ENCODE results near the gene PHF13.
A peak's percentile ranks its signal among the peaks of the same experiment; 100 is the strongest.
"Not testable (repeated sequence)": the region's sequence is repeated elsewhere in the genome, so short reads cannot be mapped to it uniquely, and the experiment has no call there.

The PHF13 gene

DNA sequence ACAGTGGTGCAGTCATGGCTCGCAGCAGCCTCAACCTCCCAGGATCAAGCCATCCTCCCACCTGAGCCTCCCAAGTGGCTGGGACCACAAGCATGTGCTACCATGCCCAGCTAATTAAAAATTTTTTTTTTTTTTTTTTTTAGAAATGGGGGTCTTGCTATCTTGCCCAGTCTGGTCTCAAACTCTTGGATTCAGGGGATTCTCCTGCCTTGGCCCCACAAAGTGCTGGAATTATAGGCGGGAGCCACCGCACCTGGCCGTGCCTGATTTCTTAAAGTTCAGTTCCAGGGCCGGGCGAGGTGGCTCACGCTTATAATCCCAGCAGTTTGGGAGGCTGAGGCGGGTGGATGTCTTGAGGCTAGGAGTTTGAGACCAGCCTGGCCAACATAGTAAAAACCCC is 17.5 kb downstream of the PHF13 start:
- DNase-seq (ENCODE audit: low spot score): no peak

DNA sequence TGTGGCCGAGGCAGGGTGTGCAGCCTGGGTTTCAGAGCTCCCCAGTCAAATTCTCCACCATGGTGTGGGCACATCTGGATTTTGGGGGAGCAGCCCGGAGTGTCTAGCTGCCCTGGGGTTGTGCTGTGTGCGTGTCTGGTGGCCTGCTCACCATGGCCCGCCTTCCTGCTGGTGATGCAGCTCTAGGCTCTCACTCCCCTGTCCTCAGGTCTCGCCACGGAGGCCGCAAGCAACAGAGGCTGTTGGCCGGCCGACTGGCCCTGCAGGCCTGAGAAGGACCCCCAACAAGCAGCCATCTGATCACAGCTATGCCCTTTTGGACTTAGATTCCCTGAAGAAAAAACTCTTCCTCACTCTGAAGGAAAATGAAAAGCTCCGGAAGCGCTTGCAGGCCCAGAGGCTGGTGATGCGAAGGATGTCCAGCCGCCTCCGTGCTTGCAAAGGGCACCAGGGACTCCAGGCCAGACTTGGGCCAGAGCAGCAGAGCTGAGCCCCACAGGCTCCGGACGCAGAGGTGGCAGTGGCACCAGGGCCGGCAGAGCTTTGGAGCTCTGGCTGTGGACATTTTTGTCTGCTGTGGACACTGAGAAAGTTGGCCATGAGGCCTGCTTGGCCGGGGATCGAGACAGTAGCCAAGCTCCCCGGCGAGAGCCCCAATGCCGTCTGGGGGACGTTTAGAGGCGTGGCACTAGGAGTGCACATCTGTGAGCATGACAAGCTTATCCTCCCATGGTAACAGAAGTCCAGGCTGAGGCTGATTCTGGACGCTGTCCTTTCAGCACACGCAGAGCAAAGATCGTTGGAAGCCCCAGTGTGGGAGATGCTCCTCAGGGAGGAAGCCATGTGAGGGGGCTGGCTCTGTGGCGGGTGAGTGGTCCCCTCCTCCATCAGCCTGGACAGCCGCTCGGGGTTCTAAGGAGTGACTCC is 19.3 kb downstream of the PHF13 start:
- DNase-seq (ENCODE audit: low spot score): no peak

DNA sequence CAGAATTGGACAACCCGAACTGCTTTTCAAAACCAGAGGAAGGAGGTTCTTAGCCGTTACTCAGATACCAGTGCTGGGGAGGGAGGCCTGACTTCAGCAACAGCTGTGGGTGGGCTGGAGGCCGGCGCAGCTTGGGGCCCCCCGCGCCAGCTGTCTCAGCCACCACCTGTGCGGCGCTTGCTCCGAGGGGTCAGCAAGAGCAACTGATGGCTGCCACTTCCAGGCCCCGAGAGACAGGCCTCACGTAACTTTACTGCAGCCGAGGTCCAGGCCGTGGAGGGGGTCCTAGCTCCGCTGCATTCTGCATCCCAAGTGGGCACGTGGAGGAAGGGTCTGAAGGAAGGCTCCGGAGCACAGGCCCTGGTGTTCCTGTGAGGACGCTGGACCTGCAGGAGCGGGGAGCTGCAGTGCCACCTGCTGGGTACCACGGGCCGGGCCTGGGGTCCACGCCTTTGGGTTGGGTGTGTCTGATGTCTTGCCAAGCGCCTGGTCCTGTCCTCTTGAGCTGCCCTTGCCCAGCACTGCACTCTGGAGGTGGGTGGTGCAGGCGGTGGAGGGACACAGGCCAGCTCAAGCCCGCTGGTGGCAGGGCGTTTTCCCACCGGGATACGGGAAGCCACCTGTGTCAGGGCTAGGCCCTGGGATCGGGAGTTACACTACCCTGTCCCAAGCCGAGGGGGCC is 21.0 kb downstream of the PHF13 start:
- no peak for DNase-seq (ENCODE audit: low spot score)

DNA sequence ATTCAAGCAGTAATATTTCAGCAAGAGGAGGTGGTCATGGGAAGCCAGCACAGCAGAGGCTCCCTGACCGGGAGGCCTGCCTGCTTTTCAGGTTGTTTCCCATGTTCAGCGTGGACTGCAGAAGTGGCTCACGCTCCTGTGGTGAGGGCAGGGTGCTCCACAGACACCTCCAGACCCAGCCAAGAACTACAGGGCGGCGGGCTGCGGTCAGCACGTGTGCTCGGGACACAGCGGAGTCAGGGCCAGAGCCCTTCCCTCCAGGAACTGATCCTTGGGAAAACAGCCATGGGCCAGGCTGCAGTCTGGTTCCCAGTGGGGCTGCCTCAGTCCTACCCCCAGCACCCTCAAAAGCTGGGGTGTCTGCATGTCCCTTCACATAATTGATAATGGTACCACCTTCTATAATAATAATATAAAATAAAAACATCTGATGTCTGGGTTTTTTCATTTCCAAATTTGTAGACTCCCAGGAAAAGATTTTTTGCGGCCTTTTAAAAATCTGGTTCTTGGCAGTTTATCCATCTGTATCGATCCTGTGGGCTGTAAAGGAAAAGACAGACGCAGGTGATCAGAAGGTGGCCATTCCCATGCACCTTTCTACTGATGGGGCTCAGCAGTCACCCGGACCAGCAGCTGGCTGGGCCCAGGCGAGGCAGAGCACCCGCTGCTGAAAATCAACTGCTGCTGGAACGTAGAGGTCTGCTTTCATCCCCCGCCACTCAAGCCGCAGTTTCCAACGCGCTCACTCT is 21.8 kb downstream of the PHF13 start:
- no peak for DNase-seq (ENCODE audit: low spot score)

DNA sequence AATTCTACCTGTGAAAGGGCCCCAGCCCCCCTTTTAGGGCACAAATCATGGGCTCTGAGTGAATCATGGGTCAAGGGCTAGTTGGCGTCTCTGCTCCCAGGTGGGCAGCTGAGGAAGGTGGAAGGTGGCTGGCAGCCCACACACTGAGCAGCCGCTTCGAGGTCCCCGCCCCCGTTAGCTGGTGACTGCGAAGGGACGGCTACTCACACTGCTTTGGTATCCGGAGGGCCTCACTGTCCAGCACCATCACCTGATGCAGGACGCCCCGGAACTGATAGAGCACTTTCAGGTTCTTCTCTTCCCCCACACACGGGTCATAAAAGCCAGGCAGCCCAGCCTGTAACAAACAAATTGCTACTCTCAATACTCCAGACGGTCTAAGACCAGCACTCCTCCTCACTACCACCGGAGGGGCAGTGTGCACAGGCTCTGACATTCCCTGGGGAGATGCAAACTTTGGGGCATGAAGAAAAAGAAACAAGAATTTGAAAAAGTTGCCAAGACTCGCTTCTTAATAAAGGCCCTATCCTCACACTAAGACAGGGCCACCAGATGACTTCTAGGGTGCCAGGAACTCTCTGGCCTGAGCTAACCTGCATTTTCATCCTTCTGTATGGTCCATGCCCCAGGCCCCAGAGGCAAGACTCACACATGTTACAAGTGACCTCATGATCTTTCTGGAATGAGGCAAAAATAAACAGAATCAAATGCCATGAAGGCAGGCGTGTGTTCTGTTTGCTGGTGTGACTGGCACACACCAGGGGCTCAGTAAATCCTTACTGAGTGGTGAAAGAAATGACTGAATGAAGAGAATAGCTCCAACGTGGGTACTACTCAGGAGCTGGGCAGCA is 22.6 kb downstream of the PHF13 start:
- no peak for DNase-seq (ENCODE audit: low spot score)

DNA sequence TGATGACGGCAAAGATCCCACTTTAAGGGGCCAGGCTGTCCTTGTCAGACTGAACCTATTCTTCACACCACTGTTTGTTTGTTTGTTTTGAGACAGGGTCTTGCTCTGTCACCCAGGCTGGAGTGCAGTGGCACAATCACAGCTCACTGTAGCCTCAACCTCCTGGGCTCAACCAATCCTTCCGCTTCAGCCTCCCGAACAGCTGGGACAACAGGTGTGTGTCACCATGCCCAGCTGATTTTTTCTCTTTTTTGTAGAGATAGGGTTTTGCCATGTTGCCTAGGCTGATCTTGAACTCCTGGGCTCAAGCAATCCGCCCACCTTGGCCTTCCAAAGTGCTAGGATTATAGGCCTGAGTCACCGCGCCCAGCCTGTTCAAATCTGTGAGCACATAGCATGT is 23.2 kb downstream of the PHF13 start:
- DNase-seq (ENCODE audit: low spot score): not testable (repeated sequence)

DNA sequence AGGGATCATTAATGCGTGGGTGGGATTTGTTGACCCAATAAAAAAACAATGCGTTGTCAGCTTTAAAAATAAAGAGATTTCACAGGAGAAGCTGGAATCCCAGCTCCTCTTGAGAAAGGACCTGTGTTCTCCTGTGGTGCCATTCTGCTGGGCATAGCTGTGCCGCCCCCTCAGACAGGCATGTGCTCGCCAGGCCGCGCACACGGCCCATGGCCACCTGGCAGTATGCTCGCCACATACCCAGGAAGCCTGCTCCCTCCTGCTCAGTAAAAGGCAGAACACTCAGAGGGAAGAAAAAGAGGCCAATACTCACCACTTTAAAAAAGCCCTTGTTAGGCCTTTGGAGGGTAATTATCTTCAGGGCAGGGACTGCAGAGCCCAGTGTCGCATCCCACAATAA is 24.2 kb downstream of the PHF13 start:
- DNase-seq (ENCODE audit: low spot score): no peak

DNA sequence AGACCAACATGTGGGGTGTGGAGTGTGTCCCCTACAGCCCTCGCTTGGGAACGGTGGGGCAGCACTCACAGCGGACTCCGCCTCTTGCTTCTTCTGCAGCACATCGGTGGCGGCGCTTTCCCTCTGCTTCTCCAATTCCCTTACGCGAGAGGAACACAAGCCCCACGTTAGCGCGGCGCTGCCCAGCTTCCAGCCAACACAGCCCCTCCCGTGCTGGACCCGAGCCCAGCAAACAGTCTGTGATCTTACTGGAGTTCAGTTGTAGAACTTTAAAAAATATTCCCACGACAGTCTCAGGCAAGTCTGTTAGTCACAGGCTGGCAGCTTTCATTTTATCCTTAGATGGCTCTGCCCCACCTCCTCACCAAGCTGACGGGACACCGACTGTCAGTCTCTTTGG is 24.7 kb downstream of the PHF13 start:
- DNase-seq (ENCODE audit: low spot score): no peak

DNA sequence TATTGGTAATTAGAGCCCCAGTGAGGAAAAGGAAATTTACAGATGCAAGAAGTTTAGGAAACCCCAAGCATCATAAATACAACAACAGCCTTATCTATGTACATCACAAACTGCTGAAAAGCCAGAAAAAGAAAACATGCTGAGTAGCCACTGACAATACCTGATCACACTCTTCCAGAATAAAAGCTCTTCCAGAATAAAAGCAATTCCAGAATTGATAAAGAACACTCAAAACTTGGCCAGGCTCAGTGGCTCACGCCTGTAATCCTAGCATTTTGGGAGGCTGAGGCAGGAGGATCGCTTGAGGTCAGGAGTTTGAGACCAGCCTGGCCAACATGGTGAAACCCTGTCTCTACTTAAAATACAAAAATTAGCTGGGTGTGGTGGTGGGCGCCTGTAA is 27.3 kb downstream of the PHF13 start:
- DNase-seq (ENCODE audit: low spot score): not testable (repeated sequence)

DNA sequence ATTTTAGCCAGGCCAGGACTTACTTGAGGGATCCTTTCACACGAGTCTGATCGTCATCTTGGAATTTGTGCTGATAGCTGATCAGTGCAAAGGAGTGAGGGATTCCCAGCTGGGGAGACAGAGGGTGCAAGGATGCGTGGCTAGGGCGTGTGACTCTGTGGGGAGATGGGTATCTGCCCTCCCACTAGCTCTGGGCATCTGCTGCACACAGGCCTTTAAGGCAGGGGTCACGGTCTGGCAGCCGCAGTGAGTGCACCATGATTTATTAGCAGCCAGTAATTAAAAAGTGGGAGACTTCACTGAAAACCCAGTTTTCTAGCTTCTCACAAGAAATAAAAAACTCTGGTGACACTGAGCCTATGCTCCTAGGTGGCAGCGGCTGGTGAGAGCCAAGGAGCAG is 31.5 kb downstream of the PHF13 start:
- no peak for DNase-seq (ENCODE audit: low spot score)

DNA sequence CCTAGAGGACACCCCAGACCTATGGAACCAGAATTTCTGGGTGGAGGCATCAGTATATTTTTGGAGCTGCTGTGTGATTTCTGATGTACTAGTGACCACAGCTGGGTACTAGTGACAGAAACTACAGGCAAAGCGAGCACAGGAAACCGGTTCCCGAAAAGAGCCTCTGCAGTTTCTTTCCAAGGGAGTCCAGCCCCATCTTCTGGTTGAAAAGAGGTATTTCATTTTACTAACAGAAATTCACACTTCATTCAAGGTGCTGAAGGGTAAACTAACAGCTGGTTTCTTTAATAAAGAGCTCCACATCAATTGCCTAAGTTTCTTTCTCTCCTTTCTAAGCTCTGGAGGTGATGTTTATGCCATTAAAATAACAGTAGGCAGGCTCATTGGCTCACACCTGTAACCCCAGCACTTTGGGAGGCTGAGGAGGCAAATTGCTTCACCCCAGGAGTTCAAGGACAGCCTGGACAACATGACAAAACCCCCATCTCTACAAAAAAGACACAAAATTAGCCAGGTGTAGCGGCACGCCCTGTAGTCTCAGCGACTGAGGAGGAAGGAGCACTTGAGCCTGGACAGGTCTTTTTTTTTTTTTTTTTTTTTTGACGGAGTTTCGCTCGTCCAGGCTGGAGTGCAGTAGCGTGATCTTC is 33.1 kb downstream of the PHF13 start:
- DNase-seq (ENCODE audit: low spot score): peak; percentile 37

DNA sequence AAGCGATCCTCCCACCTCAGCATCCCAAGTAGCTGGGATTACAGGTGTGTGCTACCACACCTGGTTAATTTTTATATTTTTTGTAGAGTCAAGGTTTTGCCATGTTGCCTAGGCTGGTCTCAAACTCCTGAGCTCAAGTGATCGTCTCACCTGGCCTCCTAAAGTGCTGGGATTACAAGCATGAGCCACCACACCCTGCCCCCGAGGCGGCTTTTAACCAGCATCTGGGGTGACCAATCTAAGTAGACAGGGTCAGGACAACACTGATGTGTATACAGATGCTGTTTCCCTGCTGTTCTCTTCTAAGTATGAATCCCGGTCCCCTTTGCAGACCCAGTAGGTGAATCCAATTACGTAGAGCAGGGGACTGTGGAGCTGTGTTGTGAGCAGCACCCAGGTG is 35.0 kb downstream of the PHF13 start:
- no peak for DNase-seq (ENCODE audit: low spot score)

DNA sequence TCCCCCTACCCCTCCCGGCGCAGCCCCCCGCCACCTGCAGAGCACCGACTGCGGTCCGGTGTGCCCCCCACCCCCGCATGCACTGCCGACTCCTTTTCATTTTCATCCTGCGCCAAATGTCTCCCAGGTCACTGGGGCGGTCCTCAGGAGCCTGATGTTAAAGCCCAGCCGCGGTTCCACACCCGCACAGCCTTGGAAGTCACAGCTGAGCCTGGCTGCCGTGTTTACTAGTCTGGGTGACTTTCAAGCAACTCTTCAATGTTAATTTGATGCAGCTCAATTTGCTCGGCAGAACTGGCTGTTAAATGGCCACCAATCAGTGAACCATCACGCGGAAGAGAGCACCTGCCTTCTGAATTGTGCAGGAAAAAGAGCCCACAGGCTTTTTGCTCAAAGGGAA is 38.4 kb downstream of the PHF13 start:
- no peak for DNase-seq (ENCODE audit: low spot score)

DNA sequence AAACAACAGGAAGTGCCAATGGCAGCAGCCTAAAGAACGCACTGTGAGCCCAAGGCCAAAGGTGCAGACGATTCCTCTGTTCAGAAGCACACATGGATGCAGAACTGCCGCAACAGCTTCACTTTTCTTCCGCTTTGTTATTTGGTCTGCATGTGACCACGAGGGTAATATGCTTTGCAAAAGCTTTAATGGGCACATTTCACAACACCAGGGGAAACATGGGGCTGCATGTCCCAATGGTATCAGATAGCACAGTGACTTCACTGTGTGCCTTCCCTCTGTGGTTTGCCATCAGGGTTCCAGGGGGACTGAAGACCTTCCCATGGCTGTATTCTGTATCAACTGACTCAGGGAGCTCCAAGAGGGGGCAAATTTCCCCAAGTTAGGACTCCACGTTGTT is 39.5 kb downstream of the PHF13 start:
- no peak for DNase-seq (ENCODE audit: low spot score)

DNA sequence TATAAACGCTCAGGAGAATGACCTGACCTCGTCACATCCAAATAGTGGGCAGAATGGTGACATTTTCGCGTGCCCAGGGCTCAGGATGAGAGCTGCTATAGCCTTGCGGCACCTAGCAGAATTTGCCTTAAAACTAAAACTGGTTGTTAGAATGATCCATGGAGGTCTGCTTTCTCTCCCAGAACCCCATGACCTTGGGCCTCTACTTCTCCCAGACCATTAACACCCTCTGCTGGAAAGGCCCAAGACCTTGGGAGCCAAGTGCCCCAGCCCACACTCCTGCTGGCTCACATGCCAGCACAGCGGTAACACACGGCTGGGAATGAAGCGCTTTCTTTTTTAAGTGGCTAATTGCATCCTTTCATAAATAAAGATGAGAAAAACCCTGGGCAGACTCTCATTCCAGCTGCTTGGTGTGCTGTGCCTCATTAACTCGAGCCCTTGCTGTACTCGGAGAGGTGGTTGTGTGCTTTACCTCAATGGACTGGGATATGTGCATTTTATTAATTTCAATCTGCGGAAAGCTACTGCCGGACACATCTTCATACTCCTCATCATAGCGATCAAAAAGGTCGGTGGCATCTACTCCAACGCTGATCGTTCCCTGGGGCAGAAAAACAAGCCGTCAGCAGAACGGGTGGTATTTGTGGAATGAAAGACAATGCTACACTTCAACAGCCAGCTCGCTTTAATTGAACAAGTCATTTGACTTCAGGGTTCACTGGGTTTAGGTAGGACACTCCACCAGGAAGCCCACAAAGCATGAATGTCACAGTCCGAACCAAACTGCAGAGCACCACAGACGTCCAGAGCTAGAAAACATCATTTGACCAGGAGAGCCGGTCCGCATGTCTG is 40.1 kb downstream of the PHF13 start:
- no peak for DNase-seq (ENCODE audit: low spot score)

DNA sequence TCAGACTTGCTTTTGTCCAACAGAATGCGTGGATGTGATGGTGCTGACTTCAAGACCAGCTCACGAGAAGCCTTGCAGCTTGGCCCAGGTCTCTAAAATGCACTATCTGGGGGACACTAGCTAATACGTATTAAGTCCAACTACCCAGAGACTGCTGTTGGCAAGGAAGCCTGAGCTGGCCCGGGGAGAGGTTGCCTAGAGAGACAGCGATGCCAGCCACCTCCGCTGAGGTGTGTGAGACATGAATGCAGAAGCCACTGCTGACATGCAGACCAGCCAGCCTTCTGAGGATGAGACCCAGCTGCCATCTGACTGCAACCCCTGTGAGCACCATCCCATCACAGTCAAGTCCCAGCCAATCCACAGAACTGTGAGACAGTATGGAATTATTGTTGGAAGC is 43.6 kb downstream of the PHF13 start:
- DNase-seq (ENCODE audit: low spot score): no peak

DNA sequence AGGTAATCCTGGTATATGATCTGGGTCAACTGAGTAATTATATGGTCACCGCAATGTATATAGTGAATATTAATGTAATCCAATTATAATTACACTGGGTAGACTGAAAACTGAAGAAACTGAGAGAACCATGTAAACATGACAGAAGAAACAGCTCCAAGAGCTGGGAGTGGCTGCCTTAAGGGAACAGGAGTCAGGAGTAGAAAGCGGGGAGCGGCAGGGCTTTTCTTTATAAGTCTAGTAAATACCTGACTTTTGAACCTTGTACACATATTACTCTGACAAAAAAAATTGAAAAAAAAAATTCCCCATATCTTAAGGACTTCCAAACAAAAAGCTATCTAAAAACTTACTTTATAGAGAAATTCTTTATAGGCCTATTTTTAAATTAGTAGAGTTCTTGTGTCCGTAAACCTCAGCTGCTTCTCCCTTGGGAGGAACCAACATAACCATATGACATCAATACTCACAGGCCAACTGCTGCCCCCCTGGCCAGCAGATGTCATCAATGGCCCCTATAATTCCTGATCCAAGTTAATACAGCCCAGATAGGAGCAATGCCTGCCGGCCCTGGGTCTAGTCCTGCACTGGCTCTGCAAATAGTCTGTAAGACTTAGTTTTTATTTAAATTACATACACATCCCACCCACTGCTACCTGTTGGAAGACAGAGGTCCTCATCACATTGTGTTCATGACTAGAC is 45.0 kb downstream of the PHF13 start:
- no peak for DNase-seq (ENCODE audit: low spot score)

DNA sequence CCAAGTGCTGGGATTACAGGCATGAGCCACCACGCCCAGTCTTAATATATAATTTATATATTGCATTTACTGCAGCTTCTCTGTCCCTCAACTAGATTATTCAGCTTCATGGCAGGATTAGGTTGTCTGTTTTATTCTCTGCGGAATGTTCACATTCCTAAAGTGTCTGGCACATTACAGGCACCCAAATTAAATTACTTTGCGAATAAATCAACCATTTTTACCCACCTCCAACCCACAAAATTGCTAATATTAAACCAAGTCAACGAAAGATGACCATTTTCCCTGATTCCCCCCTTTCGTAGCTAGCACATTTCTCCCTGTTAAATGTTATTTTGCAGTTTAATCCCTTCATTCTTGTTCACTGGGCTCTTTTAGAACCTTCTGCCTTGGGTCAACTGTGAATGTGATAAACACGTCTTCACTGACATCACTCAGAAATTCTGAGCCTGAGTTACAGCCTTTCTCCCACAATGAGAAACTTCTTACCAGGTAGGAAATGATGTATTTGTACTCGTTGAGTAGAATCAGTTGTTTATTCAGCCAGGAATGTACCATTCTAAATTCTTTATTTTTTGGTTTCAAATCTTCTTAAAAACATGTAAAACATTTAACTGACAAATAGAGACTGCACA is 47.0 kb downstream of the PHF13 start:
- DNase-seq (ENCODE audit: low spot score): no peak

DNA sequence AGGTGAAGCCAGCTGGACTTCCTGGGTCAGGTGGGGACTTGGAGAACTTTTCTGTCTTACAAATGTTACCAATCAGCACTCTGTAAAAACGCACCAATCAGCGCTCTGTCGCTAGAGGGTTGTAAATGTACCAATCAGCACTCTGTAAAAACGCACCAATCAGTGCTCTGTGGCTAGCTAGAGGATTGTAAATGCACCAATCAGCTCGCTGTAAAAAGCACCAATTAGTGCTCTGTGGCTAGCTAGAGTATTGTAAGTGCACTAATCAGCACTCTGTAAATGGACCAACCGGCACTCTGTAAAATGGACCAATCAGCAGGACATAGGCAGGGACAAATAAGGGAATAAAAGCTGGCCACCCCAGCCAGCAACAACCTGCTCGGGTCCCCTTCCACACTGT is 48.9 kb downstream of the PHF13 start:
- DNase-seq (ENCODE audit: low spot score): not testable (repeated sequence)
